ENCODE data around the gene NDST4.

NDST4 gene

DNA sequence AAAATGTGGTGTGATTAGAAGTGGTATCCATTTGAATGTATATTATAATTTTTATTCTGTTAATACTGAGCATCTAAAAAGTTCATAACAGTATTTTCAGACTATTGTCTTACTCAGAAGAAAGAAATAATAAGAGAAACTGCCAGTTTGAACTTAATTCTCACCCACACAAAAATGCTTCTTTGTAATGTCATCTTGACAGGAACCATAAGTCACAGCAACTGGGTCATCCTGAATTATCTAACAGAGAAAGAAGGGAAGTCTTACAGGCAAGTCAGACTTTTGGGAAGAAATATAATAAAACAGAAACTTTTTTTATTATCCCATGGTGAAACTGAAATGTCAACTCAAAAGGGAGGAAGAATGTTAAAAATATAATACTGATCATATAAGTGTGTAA lies 83.1 kb downstream of the NDST4 start:
- Histone ChIP-seq H3K27ac (no peak overlapping the region), H3K9ac (no peak overlapping the region), H3K9me3 (ENCODE audit: control insufficient read depth, low read length) (no peaks in the 10 kb centered on the region), H3K4me2 (ENCODE audit: low read length) (no peak overlapping the region), H3K27me3 (ENCODE audit: control insufficient read depth, insufficient read depth, low read length) (no peaks in the 10 kb centered on the region), H3K79me2 (no peaks in the 10 kb centered on the region), H3K4me3 (ENCODE audit: low read depth, low read length) (no peak overlapping the region), H3K4me1 (no peaks in the 10 kb centered on the region), H3K36me3 (ENCODE audit: control insufficient read depth, insufficient read depth, low read length) (no peaks in the 10 kb centered on the region), H2AFZ (no peak overlapping the region)
- TF ChIP-seq, protein P1, sequence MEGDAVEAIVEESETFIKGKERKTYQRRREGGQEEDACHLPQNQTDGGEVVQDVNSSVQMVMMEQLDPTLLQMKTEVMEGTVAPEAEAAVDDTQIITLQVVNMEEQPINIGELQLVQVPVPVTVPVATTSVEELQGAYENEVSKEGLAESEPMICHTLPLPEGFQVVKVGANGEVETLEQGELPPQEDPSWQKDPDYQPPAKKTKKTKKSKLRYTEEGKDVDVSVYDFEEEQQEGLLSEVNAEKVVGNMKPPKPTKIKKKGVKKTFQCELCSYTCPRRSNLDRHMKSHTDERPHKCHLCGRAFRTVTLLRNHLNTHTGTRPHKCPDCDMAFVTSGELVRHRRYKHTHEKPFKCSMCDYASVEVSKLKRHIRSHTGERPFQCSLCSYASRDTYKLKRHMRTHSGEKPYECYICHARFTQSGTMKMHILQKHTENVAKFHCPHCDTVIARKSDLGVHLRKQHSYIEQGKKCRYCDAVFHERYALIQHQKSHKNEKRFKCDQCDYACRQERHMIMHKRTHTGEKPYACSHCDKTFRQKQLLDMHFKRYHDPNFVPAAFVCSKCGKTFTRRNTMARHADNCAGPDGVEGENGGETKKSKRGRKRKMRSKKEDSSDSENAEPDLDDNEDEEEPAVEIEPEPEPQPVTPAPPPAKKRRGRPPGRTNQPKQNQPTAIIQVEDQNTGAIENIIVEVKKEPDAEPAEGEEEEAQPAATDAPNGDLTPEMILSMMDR (IDR thresholded peaks at IDR 0.05): no peak

- Histone ChIP-seq H2AFZ (no peak overlapping the region), H3K4me2 (ENCODE audit: low read length) (no peak overlapping the region), H3K79me2 (no peaks in the 10 kb centered on the region), H3K27ac (no peak overlapping the region), H3K9me3 (ENCODE audit: control insufficient read depth, low read length) (no peaks in the 10 kb centered on the region), H3K4me1 (no peaks in the 10 kb centered on the region), H3K9ac (no peak overlapping the region), H3K36me3 (ENCODE audit: control insufficient read depth, insufficient read depth, low read length) (no peaks in the 10 kb centered on the region), H3K4me3 (ENCODE audit: low read depth, low read length) (no peak overlapping the region), H3K27me3 (ENCODE audit: control insufficient read depth, insufficient read depth, low read length) (no peaks in the 10 kb centered on the region)
- TF ChIP-seq, protein P1 (IDR thresholded peaks at IDR 0.05): no peak
Observed at GRCh38 chr4:115028682-115029410, 84.6 kb downstream of the NDST4 start.

GRCh38 chr4:114999880-115000279 lies 113.5 kb downstream of the NDST4 start:
- Histone ChIP-seq H3K9me3 (ENCODE audit: control insufficient read depth, low read length) (no peaks in the 10 kb centered on the region), H3K27me3 (ENCODE audit: control insufficient read depth, insufficient read depth, low read length) (no peaks in the 10 kb centered on the region), H3K79me2 (no peaks in the 10 kb centered on the region), H3K9ac (no peak overlapping the region), H3K4me1 (no peaks in the 10 kb centered on the region), H3K27ac (no peak overlapping the region), H3K4me3 (ENCODE audit: low read depth, low read length) (no peak overlapping the region), H2AFZ (no peak overlapping the region), H3K4me2 (ENCODE audit: low read length) (no peak overlapping the region), H3K36me3 (ENCODE audit: control insufficient read depth, insufficient read depth, low read length) (no peaks in the 10 kb centered on the region)
- TF ChIP-seq, protein P1 (IDR thresholded peaks at IDR 0.05): no peak

- H3K4me2 ChIP-seq (ENCODE audit: low read length): no peak overlapping the region
- no peak overlapping the region for H3K27ac ChIP-seq
- no peak overlapping the region for H2AFZ ChIP-seq
- H3K79me2 ChIP-seq: no peaks in the 10 kb centered on the region
- TF ChIP-seq, protein P1 (IDR thresholded peaks at IDR 0.05): no peak
- H3K4me3 ChIP-seq (ENCODE audit: low read depth, low read length): no peak overlapping the region
- no peaks in the 10 kb centered on the region for H3K36me3 ChIP-seq (ENCODE audit: control insufficient read depth, insufficient read depth, low read length)
- no peak overlapping the region for H3K9ac ChIP-seq
- H3K9me3 ChIP-seq (ENCODE audit: control insufficient read depth, low read length): no peaks in the 10 kb centered on the region
- no peaks in the 10 kb centered on the region for H3K27me3 ChIP-seq (ENCODE audit: control insufficient read depth, insufficient read depth, low read length)
- H3K4me1 ChIP-seq: no peaks in the 10 kb centered on the region
Observed at GRCh38 chr4:114998316-114998715, 115.1 kb downstream of the NDST4 start.

All from parathyroid adenoma (tissue), 2 donors.